Measurements from ENCODE around the gene COL12A1. TPM values are rescaled to one million over a fixed set of nuclear protein-coding genes. Genes with fewer than 3 reads are reported as not detected.

The COL12A1 gene
- total and polyA plus RNA-seq, 2 of the 13 experiments (the other 11 are each of a cell fraction or from before 2014, with no cell fraction given), result 0.02 TPM; not detected in 1

DNA sequence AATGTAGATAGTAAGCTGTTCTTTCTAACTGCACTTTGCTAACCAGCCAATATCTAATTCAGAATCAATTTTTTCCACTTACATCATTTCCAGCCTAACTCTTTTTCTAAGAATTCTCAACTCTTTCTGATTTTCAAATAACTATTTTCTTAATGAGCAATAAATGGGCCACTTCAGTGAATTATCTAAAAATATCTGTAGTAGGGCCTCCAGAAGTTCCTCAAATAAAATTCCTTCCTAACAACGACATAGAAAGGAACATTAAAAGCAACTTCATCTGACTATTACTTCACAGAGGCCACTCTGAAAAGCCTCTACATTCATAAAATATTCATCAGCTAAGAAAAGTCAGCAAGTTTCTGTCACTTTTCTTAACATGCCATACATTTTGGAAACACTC lies 4.8 kb downstream of the COL12A1 start:
- H3K79me2 ChIP-seq (ENCODE audit: insufficient read depth, low read length), result no peaks in the 10 kb centered on the region
- FAIRE-seq, result no peak

More for the DNA sequence above, 4.8 kb downstream of the COL12A1 start:
- DNase-seq (ENCODE audit: low spot score) (no peak), ATAC-seq (no peak)
- ChIA-PET POLR2A (no interaction called here), CTCF (ENCODE audit: low intra/inter-chr PET ratio, low total read pairs) (no interaction called here)
- Histone ChIP-seq H3K4me2 (ENCODE audit: low read depth, low read length) (no peak overlapping the region), H3K4me1 (ENCODE audit: insufficient read depth, low read length) (no peaks in the 10 kb centered on the region), H3K36me3 (replicated peaks in 1 of 2; ENCODE audit: control insufficient read depth in 1 of 2, insufficient read depth in 2 of 2, low read length in 2 of 2) (no peaks in the 10 kb centered on the region), H3K4me3 (replicated peaks in 1 of 3; ENCODE audit: insufficient read depth in 1 of 3, low read depth in 2 of 3, low read length in 3 of 3) (no peak overlapping the region), H4K20me1 (ENCODE audit: insufficient read depth, low read length) (no peaks in the 10 kb centered on the region), H3K9ac (ENCODE audit: insufficient read depth, low read depth, low read length) (no peak overlapping the region), H3K27me3 (ENCODE audit: control insufficient read depth in 1 of 2, insufficient read depth in 2 of 2, low read length in 2 of 2) (peaks cover 3 to 36% of the 10 kb centered on the region in 2 experiments; a peak in 4 of 5 replicates), H2AFZ (ENCODE audit: low read length) (no peak overlapping the region), H3K27ac (ENCODE audit: extremely low read length, insufficient read depth, low read length) (no peak overlapping the region), H3K9me3 (ENCODE audit: low read length) (no peaks in the 10 kb centered on the region)
- 0% methylated on average over 1 of the region's 1 CpG for WGBS (ENCODE audit: low lambda C conversion rate)
- in situ Hi-C loops (cut with HindIII; ENCODE audit: extremely low pct_ligation_motif_present, low pct_unique_long_range_greater_than_20kb) (loop anchor here (10.0 to 25.0 kb wide), 6 partner anchors 446 to 1464 kb away; no protein-coding TSS in a partner anchor), intact Hi-C loops (cut with micrococcal nuclease; ENCODE audit: unreplicated experiment) (loop anchor here (10.0 kb wide), 1 partner anchor 1346 kb away; no protein-coding TSS in a partner anchor)
- BruUV-seq (replicated peaks), result no TSS peak
- no peak for TF ChIP-seq POLR2A (IDR thresholded peaks at IDR 0.05; ENCODE audit: insufficient read depth in 1 of 2, low read depth in 2 of 2, low read length in 2 of 2)
- TF ChIP-seq PBX3 (CRISPR knock-in tag; IDR thresholded peaks at IDR 0.05; ENCODE audit: borderline replicate concordance), result no peak
- no peak for TF ChIP-seq PRPF4 (IDR thresholded peaks at IDR 0.05; ENCODE audit: low read depth, low read length, poor library complexity, severe bottlenecking)
- TF ChIP-seq SRSF9 (IDR thresholded peaks at IDR 0.05; ENCODE audit: borderline replicate concordance, insufficient read depth, low read depth, low read length, poor library complexity, severe bottlenecking), result no peak
- TF ChIP-seq, protein P1, sequence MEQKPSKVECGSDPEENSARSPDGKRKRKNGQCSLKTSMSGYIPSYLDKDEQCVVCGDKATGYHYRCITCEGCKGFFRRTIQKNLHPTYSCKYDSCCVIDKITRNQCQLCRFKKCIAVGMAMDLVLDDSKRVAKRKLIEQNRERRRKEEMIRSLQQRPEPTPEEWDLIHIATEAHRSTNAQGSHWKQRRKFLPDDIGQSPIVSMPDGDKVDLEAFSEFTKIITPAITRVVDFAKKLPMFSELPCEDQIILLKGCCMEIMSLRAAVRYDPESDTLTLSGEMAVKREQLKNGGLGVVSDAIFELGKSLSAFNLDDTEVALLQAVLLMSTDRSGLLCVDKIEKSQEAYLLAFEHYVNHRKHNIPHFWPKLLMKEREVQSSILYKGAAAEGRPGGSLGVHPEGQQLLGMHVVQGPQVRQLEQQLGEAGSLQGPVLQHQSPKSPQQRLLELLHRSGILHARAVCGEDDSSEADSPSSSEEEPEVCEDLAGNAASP (CRISPR knock-in tag; IDR thresholded peaks at IDR 0.05; ENCODE audit: borderline replicate concordance), result no peak
- TF ChIP-seq ZNF343 (CRISPR knock-in tag; IDR thresholded peaks at IDR 0.05), result no peak
- TF ChIP-seq ZNF20 (CRISPR knock-in tag; IDR thresholded peaks at IDR 0.05), result no peak
